HUES48 (cell line): ENCODE measurements around the gene DEFB108B.
"Not testable (repeated sequence)": the region's sequence is repeated elsewhere in the genome, so short reads cannot be mapped to it uniquely, and the experiment has no call there.

Experiments used
- H3K27ac ChIP-seq: one replicate; pipeline ENCODE4 v1.7.0; 2013; ENCODE audit warnings: low read depth, low read length, inconsistent platforms
- H3K27me3 ChIP-seq: 2 replicates; pipeline ENCODE4 v1.6.1; 2013; ENCODE audit warnings: mild to moderate bottlenecking, low read length; ENCODE audit not compliant: control insufficient read depth, insufficient read depth
- H3K36me3 ChIP-seq: 2 replicates; pipeline ENCODE4 v1.6.1; 2013; ENCODE audit warnings: low read length; ENCODE audit not compliant: control insufficient read depth, insufficient read depth
- H3K4me1 ChIP-seq: 2 replicates; pipeline ENCODE4 v1.6.1; 2013; ENCODE audit warnings: mild to moderate bottlenecking, low read length; ENCODE audit not compliant: control insufficient read depth, insufficient read depth
- H3K4me3 ChIP-seq: 2 replicates; pipeline ENCODE4 v1.5.1; 2013; ENCODE audit warnings: mild to moderate bottlenecking, low read depth, low read length
- H3K9ac ChIP-seq: 2 replicates; pipeline ENCODE4 v1.6.1; 2013; ENCODE audit warnings: mild to moderate bottlenecking, low read depth, low read length, moderate library complexity
- H3K9me3 ChIP-seq: 2 replicates; pipeline ENCODE4 v1.6.1; 2013; ENCODE audit warnings: low read length; ENCODE audit not compliant: control insufficient read depth, insufficient read depth

Gene DEFB108B

DNA sequence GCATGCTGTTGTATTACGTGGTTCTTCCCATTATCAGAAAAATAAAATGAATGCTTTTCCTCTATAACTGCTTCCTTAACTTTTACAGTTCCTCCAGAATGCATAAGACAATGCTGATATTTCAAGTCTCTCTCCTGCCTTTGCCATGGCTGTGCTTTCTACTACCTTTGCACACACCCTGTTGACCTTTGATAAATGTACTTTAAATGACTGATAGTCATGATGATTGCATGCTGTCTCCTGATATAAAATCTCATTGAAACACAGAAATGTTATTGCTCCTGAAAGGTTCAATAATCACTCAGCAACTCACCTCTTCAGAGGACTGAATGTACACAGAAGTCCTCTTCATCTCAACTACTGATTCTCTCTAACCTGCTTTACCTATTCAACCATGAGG, 45.1 kb downstream of the DEFB108B start, which contains the start of gene DEFB131B:
TSS of gene DEFB131B (plus strand) at position 395 of the 400 bp plus-strand sequence. CDS start at position 395, 0 bp downstream.
- not testable (repeated sequence) for H3K4me3 ChIP-seq, H3K36me3 ChIP-seq, H3K27ac ChIP-seq, H3K4me1 ChIP-seq, H3K9me3 ChIP-seq, H3K9ac ChIP-seq, H3K27me3 ChIP-seq

DNA sequence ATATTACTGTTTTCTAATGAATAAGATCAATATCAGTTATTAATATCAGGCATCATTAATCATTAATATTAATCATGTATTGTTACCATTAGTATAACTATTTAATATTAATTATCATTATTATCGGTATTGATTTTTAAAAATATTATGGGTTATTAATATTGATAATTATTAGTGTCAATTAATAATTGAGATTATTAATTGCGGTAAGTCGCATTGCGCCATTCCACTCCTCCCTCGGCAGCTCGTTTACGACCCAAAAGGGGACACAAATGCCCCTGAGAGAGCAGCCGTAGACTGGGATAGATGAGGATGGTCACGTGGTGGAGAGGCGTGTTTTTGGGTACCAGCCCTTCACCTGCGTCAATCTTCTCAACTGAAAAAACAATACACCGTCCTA, 52.8 kb downstream of the DEFB108B start:
- not testable (repeated sequence) for H3K27me3 ChIP-seq, H3K27ac ChIP-seq, H3K4me3 ChIP-seq, H3K9me3 ChIP-seq, H3K4me1 ChIP-seq, H3K9ac ChIP-seq, H3K36me3 ChIP-seq
